GM18870 (cell line): ENCODE results near the gene LLGL2.

ENCODE experiments used
- ATAC-seq: cut with Tn5 transposase; IDR thresholded peaks from one replicate; pipeline ENCODE4 v1.9.1; 2021; ENCODE audit warnings: moderate library complexity; ENCODE audit not compliant: unreplicated experiment

Gene LLGL2

DNA sequence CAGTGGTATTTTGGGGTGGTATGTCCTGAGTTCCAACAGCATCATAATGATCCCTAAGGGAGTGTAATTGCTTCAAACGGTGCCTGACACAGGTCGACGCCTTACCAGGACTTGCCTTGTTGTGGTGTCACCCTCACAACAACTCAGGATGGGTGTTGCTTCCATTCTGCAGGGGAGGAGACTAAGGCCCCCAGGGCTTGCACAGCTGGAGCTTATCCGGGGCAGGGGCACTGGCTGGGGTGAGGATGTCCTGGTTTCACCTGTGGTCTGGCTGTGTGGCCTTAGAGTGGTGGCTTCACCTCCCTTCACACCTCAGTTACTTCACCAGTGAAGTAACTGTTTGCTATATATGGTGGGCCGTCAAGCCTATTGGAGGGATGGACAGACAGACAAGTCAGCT is 23.3 kb downstream of the LLGL2 start:
- ATAC-seq = no peak

DNA sequence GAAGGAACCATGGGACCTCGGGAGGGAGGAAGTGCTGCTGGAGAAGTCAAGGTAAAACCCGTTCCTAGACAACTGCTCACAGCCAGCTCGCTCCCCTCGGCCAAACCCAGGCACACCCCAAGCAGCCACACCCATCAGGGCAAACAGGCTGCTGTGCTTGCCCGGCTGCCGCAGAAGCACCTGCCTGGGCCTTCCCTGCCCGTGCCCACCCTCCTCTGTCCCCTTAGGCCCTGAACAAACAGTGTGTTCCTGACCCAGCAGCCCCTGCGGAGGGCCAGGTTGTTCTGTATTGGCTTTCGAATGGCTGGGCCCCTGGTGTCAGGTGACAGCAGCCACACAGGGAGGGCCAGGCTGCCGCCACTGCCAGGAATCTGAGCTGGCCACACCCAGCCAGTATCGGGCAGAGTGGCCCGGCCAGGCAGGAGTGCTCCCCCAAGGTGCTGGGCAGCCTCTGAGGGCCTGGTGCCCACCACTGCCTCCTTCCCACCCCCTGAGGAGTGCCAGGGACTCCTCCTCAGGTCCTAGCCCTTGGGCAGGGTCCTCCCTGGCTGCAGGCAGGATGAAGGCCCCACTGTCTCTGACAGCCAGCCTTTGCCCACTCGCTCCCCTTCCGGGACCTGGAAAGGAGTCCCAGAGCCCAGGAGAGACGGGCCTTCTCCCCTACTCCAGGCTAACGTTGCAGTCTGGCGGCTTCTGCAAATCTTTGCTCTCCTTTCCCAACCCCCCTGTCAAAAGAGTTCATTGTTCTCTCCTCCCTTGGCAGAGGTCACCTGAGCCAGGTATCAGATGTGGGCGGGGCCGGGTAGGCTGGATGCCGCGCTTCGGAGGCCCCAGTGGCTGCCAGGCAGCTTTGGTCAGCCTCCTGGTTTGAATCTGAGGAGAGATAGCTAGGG is 24.0 kb downstream of the LLGL2 start:
- no peak for ATAC-seq

DNA sequence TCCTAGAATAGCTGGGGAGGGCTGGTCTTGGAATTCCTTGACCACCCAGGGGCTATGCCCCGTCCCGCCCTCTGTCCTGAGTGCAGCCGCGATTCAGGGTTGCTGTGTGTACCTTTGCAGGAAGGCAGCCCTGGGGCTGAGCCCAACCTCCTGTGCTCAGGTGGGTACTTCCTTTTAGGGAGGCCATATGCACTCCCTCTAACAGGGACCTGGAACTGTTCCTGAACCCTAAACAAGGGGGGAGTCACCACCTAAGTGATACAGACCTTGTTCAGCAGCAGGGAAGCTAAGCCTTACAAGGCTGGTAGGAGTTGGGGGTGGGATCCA is 24.6 kb downstream of the LLGL2 start:
- no peak for ATAC-seq

DNA sequence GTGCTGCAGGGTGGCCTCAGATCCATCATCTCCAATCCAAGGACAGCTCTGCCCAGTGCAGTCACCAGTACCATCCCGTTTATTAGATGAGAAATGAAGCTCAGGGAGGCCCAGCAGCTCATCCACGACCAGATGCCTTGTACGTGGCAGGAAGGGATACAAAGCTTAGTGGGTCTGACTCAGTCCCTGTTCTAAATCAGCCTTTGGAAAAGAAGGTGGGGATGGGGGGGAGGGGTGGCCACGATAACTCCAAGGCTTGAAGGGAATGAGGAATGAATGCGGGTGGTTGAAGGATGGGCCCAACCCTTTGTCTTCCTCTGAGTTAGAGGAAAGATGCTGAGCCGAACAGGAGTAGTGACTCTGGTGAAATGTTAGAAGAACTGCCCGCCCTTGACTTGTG is 25.8 kb downstream of the LLGL2 start:
- no peak for ATAC-seq

DNA sequence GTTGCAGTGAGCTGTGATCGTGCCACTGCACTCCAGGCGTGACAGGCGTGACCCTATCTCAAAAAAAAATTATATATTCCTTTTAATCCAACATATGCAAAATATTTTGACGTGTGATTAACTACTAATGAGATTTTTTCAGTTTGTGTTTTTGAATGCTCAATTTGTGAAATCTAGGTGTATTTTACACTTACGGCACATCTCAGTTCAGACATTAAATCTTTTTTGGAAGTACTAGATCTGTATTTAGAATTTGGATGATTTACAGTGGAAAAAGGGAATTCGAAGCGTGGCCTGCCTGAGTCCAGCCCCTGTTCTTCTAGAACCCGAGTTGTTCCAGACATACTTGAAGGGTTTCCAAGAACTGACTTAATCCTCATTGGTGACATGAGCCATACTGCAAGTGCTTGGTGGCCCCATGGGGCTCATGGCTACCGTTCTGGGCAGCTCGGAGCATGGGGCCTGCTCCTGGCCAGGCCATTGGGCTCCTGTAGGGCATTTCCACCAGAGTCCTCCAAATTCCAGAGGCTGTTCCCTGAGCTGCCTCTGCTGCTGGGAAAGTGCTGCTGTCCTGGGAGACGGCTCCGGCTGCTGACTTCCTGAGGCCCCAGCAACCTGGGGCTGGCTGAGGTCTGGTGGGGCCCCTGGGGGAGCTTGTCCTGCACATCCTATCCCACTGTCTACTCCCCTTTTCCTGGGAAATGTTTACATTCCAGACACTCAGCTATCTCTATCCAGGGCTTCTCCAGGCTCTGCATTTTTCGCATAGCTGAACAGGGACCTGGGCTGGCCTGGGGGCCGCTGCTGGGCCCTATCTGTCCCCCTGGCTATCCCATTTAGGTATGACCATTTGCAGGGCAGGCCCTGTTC is 27.2 kb downstream of the LLGL2 start:
- ATAC-seq = no peak

DNA sequence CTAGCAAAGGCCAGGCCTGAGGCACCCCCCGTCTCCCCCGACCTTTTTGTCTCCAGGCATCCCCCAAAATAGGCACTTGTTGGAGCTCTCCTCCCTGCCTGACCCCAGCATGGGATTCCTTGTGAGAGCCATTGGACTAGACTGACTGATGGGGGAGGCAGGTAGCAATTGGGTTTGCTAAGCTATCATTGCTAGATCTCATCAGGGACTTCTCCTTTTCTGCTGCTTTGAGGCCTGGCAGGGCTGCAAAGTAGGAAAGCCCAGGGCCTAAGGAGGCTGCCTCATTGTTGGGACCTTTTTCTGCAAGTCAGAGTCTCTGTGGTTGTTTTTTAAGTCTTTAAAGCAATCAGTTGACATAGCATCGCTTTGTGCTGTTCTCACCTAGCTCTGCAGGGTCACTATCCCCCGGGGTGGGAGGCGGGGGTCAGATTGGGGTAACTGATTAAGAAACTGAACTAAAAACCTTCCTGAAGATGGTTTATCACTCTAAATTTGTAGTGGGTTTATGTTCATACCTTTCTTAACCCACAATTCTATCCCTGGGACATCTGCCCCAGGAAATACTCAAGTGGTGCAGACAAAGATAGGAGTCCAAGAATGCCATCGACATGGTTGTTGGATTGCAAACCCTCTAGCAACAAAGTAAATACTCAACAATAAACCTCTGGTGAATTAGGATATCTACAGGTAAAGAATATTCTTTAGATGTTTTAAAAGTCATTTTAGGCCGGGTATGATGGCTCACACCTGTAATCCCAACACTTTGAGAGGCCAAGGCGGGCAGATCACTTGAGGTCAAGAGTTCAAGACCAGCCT is 28.0 kb downstream of the LLGL2 start:
- ATAC-seq = no peak

DNA sequence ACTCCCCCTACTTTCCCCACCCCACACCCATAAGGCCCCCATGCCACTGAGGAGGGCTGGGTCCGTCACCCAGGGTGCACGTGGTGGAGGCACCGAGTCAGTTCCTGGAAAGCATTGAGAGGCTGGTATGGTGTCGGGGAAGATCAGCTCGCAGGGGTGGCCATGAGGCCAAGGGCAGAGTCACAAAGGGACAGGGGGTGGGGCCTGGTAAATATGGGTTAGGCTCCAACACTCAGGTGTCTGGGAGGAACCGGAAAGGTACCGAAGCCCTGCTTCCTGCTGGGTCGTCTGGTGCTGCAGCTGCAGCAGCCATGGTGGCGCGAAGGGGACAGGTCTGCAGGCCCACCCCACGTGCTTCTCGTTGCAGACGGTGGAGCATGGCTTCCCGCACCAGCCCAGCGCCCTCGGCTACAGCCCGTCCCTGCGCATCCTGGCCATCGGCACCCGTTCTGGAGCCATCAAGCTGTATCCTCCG is 30.2 kb downstream of the LLGL2 start:
- ATAC-seq = no peak

DNA sequence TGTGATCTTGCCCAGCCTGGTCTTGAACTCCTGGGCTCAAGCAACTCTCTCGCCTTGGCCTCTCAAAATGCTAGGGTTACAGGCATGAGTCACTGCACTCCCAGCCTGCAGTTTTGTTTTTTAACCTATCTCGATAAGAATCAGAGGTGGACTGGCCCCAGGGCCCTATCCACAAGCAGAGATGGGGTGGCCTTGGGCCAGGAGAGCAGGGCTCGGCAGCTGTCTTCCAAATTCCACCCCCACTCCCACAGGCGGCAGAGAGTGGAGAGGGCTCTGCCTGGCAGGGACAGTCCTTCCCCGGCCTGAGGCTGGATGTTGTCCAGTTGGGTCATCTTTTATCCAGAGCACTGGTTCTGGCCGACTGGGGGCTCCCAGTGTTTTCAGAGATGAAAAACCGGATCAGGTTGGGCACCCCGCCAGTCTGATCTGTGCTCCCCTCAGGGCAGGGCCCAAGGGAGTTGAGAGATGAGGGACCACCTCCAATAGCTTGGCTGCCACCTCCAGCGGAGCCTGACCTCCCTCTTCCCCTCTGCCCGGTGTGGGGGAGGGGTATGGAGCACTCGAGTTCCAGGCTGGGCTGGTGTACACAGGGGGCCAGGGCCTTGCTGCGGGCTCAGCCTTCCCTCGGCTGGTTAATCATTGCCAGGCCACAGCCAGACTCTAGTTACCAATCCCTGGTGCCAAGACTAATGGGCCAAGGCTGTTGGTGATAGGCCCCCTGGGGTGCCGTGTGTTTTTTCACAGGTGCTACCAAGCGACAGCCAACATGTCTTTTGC is 31.8 kb downstream of the LLGL2 start:
- no peak for ATAC-seq

DNA sequence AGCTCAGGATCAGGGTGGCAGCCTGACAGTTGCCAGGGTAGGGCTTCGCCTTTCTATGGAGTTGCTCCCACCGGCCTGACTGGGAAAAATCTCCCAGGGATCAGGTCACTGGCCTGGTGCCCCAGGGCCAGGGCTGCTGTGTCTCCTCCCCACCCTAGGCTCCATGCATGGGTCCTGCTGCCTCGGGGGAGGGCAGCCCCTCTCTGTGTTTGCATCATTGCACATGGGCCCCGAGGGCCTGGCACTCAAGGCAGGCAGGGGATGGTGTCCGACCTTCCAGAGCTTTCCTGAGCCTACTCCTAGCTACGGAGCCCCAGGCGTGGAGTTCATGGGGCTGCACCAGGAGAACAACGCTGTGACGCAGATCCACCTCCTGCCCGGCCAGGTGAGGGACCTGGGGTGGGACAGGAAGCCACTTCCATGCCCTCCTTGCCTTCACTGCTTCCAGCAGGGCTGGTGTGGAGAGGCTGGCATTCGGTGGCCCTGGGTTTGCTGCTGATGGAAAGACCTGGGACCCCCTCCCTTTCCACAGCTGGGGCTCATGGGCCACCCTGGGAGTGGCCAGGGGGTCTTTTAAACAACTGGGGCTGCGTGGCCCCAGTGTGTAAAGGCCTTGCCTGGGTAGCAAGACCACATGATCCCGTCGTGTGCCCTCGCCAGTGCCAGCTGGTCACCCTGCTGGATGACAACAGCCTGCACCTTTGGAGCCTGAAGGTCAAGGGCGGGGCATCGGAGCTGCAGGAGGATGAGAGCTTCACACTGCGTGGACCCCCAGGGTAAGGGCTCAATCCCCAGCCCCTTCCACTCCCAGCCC is 32.6 kb downstream of the LLGL2 start:
- no peak for ATAC-seq

DNA sequence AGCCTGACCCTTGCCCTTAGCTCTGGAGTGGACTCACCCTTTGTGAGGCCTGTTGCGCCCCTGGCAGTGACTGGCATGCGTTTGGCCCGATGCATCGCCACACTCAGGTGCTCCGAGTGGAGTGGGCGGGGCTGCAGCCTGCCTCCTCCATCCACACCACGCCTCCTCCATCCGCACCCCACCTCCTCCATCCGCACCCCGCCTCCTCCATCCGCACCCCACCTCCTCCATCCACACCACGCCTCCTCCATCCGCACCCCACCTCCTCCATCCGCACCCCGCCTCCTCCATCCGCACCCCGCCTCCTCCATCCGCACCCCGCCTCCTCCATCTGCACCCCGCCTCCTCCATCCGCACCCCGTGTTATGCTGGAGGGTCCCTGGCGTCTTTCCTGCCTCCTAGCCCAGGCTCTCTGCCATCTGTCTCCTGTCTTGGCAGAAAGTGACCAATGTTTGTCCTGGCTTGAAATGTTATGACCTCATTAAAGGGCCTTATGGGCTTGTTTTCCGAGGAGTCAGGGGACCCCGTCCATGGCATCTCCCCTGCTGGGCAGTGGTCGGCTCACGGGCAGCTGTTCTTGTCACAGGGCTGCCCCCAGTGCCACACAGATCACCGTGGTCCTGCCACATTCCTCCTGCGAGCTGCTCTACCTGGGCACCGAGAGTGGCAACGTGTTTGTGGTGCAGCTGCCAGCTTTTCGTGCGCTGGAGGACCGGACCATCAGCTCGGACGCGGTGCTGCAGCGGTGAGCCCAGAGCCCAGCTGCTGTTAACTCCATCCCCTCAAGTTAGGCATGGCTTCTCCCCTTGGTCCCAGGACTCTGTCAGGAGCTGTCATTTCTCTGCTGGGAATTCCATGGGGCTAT is 33.4 kb downstream of the LLGL2 start:
- ATAC-seq = no peak

DNA sequence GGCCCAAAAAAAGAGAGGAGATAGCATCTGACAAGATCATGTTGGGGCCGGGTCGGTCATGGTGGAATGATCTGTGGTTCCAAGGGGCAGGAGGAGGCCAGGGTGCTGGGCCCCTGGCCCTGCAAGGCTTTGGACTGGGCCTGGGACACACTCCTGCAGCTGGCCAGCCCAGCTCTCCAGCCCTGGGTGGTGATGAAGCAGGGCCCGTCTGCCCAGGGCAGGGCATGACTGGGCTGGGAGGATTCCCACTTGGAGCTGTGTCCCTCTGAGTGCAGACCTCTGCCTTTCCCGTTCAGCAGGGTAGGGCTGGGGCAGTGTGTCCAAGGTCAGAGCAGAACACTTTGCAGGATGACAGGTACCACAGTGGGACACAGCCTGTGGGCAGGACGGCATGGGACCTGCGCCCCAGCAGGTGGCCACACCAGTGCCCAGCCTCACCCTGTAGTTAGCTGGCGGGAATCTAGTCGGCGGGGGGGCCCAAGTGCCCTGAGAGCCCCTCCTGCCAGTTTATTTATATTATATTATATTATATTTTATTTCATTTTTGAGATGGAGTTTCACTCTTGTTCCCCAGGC is 34.5 kb downstream of the LLGL2 start:
- no peak for ATAC-seq

DNA sequence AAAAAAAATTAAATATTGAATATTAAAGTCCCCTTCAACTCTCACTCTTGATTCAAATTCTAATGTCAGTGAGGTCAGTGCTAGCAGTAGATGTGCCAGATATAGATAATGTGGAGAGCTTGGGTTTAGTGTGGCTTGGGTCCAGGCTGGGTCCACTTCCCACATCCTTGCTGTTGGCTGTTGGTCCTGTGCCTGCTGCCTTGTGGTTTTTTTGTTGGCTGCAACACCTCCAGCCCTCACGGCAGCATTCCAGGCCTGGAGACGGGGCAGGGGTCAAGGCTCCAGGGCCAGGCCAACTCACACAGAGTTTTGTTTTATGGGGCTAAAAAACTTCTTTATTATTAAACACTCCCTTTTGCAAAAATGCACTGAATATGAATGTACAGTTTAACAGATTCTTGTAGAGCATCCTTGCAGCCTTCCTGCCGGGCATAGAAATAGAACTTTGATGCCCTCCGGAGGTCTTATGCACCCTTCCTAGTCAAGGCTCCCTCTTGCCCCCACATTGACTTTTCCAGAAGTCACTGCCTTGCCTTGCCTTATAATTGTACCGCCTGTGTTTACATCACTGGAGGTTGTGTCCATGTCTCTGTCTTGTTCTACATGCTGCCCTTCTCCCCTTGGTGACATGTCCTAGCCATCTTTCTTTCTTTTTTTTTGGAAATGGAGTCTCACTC is 36.6 kb downstream of the LLGL2 start:
- ATAC-seq = no peak

DNA sequence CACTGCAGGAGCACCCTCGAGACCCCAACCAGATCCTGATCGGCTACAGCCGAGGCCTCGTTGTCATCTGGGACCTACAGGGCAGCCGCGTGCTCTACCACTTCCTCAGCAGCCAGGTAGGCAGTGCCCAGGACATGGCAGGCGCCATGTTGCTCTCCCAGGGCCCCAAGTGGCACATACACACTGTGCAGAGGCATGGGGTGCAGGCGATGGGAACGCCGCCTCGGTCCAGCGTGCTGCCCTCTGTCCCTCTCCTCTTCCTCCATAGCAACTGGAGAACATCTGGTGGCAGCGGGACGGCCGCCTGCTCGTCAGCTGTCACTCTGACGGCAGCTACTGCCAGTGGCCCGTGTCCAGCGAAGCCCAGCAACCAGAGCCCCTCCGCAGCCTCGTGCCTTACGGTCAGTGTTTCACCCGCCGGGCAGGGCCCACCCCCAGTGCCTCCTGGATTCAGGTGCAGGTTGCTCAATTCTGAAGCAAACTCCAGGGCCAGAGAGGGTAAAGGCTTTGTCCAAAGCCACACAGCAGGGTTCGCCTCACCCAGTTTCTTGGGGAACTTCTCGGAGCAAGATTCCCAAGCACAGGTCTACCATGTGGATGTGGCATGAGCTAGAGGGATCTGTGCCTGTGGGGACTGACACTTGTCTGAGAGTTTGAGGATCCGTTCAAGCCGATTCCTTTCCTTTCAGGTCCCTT is 37.7 kb downstream of the LLGL2 start:
- no peak for ATAC-seq

DNA sequence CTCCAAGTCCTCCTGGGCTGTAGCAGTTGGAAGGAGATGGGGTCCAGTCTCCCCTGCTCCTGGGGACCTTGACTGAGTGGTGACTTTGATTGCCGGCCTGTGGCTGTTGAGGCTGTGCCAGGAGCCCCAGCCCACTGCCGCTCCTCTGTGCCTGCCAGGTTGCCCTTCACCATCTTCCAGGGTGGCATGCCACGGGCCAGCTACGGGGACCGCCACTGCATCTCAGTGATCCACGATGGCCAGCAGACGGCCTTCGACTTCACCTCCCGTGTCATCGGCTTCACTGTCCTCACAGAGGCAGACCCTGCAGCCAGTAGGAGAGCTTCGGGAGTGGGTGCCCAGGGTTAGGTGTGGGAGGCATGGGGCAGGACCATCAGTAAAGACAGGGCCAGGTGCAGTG is 38.7 kb downstream of the LLGL2 start:
- ATAC-seq = no peak

DNA sequence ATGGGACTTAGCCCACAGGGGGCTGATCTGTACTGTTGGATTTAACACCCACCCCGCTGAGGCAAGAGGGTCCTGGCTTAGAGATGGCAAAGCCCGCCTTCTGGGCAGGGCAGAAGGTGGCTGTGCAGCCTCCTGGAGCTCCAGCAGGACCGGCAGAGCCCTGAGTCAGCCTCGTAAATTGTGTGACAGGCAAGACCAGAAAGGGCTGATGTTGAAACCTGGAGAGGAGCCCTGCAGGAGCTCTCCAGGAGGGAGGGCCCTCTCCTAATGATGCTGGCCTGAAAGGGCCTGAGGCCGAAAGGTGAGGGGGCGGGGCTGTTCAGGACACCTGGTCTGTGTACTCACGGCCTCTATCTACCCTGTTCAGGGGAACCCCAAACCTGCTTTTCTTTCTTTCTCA is 39.6 kb downstream of the LLGL2 start:
- no peak for ATAC-seq

DNA sequence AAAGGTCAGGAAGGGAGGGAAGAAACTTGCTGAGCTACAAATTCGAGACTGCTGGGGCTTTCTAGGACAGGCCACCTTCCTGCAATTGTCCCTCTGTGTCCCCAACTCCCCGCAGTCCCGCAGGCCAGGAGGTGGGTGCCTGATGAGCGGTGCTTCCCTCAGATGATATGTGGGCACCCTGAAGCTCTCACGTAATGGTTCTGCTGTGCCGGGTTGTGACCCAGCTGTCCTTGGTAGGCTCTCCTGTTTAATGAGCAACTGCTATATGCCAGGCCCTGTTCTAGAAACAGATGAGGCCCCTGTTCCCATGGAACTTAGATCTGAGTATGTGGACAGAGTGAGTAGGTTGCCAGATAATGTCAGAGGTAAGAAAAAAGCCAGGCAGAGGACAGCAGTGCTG is 40.1 kb downstream of the LLGL2 start:
- ATAC-seq = no peak

DNA sequence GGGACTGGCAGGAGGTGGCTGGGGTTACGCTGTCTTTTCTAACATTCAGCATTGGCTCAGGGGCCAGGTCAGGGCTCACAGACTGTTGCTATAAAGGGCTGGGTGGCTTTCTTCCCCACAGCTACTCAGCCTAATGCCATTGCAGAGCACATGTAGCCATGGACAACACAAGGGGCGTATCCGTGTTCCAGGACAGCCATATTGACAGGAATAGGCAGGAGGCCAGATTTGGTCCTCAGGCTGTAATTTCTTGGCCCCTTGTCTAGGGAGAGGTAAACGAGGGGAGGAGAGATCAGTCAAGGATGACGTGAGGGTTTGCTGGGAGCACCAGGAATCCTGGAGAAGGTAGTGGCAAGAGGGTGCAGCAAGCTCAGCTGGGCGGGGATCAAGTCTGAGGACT is 40.9 kb downstream of the LLGL2 start:
- ATAC-seq = no peak
